Measurements from ENCODE around the gene UBTD2. TPM values are rescaled to one million over a fixed set of nuclear protein-coding genes. Genes with fewer than 3 reads are reported as not detected.

The UBTD2 gene
- total RNA-seq, 4 donors from 2014 or later: 6.0 to 11.4 (median 9.8) TPM

DNA sequence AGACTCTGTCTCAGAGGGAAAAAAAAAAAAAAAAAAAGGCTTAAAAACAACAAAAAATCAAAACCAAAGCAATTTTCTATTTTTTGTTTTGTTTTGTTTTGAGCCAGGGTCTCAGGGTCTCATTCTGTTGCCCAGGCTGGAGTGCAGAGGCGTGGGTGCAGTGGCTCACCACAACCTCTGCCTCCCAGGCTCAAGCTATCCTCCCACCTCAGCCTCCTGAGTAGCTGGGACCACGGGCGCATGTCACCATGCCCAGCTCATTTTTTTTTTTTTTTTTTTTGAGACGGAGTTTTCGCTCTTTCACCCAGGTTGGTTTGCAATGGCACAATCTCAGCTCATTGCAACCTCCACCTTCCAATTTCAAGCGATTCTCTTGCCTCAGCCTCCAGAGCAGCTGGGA lies 101.3 kb downstream of the UBTD2 start:
- Histone ChIP-seq H3K9me3 (no peaks in the 10 kb centered on the region), H3K4me1 (peaks cover 12 to 23% of the 10 kb centered on the region in 2 donors), H3K4me3 (no peak overlapping the region), H3K36me3 (no peaks in the 10 kb centered on the region), H3K27me3 (no peaks in the 10 kb centered on the region), H3K27ac (no peak overlapping the region)
- in situ Hi-C loops (cut with MboI; ENCODE audit: low sequenced_read_pairs in 4 of 4) (loop anchor here in 2 of 4 donors (10.0 to 25.0 kb wide), 2 partner anchors 103 to 105 kb away; partner anchors contain the start of gene UBTD2 (in 2 of the 2)), intact Hi-C loops (cut with DNase I; ENCODE audit: low total_unique reads) (no loop called here)
- TF ChIP-seq POLR2A (IDR thresholded peaks at IDR 0.05): no peak
- TF ChIP-seq, protein P1, sequence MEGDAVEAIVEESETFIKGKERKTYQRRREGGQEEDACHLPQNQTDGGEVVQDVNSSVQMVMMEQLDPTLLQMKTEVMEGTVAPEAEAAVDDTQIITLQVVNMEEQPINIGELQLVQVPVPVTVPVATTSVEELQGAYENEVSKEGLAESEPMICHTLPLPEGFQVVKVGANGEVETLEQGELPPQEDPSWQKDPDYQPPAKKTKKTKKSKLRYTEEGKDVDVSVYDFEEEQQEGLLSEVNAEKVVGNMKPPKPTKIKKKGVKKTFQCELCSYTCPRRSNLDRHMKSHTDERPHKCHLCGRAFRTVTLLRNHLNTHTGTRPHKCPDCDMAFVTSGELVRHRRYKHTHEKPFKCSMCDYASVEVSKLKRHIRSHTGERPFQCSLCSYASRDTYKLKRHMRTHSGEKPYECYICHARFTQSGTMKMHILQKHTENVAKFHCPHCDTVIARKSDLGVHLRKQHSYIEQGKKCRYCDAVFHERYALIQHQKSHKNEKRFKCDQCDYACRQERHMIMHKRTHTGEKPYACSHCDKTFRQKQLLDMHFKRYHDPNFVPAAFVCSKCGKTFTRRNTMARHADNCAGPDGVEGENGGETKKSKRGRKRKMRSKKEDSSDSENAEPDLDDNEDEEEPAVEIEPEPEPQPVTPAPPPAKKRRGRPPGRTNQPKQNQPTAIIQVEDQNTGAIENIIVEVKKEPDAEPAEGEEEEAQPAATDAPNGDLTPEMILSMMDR (IDR thresholded peaks at IDR 0.05 in 4 of 5, conservative IDR thresholded peaks at IDR 0.05 in 1 of 5): no peak
- no peak for DNase-seq
- no peak for ATAC-seq

DNA sequence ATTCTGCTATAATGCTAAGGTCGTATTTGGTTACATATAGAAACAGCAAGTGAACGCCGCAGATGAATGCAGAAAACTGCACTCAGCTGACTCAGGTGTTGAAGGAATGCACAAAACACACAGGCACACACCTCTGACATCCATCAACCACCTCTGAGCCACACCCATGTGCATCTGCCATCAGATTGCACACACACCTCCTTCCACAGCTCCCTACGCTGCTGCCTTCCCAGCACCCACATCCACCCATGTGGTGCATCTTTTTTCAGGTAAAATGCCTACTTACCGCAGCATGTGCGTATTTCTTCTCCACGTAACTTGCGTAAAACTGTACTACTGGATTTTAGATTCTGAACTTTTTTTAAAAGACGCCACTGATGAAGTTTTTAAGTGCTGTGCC lies 102.6 kb downstream of the UBTD2 start:
- DNase-seq (no peak), ATAC-seq (no peak)
- TF ChIP-seq, protein P1 (IDR thresholded peaks at IDR 0.05 in 4 of 5, conservative IDR thresholded peaks at IDR 0.05 in 1 of 5): no peak
- no peak for TF ChIP-seq POLR2A (IDR thresholded peaks at IDR 0.05)
- Histone ChIP-seq H3K27me3 (no peaks in the 10 kb centered on the region), H3K4me1 (peaks cover 0 to 13% of the 10 kb centered on the region in 2 donors), H3K27ac (peak overlapping the region in 1 of 4 donors; percentile 75), H3K9me3 (no peaks in the 10 kb centered on the region), H3K36me3 (no peaks in the 10 kb centered on the region), H3K4me3 (no peak overlapping the region)
- intact Hi-C loops (cut with DNase I; ENCODE audit: low total_unique reads): no loop called here
- in situ Hi-C loops (cut with MboI; ENCODE audit: low sequenced_read_pairs in 4 of 4): loop anchor here in 2 of 4 donors (10.0 to 25.0 kb wide), 2 partner anchors 104 to 106 kb away; partner anchors contain the start of gene UBTD2 (in 2 of the 2)

DNA sequence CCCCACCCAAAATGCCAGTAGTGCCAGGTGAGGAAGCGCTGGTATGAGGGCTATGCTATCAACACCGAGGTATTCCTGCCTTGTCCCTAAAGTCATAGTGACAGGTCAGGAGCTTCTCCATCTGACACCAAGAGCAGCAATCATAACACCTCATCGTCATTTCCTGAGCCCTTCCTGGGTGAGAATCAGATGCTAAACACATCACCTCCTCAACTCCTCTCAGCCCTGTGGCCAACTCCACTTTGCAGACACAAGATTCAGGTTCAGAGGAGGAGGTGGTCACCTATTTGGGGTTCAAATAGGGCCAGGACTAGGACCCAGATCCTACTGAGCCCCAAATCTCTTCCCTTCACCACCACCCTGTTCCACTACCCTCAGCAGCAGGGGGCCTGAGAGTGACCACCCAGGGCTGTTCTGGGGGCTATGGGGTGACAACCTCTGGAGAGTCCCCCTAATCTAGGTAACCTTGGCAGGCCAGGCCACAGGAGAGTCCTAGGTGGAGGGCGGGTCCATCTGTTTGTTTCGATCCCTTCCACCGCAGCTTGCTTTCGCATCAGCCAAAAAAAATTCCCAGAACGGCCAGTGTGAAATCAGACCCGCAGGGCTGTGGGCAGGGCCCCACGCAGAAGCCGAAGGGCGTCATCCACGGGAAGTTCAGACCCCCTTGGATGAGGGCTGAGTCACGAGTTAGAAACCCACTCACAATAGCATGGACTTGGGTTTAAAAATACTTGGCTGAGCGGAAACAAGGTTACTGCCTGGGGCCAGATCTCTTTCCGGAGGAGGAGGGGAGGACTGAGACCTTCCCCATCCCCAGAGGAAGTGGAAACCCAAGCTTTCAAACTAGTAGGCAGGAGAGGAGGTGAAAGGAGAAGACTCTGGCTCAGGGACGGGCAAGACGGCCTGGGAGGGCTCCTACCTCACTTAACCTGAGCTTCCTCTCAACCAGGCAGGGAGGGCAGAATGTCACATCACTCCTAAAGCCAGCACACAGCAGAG lies 104.3 kb downstream of the UBTD2 start:
- Histone ChIP-seq H3K9me3 (no peaks in the 10 kb centered on the region), H3K4me3 (peak overlapping the region in 3 of 4 donors; percentile 19 to 27 (median 24)), H3K27me3 (no peaks in the 10 kb centered on the region), H3K36me3 (no peaks in the 10 kb centered on the region), H3K27ac (peak overlapping the region; percentile 60 to 75 (median 68)), H3K4me1 (peaks cover 0 to 13% of the 10 kb centered on the region in 2 donors)
- peak; percentile 40 to 44 for ATAC-seq
- in situ Hi-C loops (cut with MboI; ENCODE audit: low sequenced_read_pairs in 4 of 4) (loop anchor here in 1 of 4 donors (25.0 kb wide), 1 partner anchor 108 kb away; the partner anchor contains the start of gene UBTD2), intact Hi-C loops (cut with DNase I; ENCODE audit: low total_unique reads) (no loop called here)
- TF ChIP-seq, protein P1 (IDR thresholded peaks at IDR 0.05 in 4 of 5, conservative IDR thresholded peaks at IDR 0.05 in 1 of 5): no peak
- TF ChIP-seq POLR2A (IDR thresholded peaks at IDR 0.05): no peak
- DNase-seq: no peak

DNA sequence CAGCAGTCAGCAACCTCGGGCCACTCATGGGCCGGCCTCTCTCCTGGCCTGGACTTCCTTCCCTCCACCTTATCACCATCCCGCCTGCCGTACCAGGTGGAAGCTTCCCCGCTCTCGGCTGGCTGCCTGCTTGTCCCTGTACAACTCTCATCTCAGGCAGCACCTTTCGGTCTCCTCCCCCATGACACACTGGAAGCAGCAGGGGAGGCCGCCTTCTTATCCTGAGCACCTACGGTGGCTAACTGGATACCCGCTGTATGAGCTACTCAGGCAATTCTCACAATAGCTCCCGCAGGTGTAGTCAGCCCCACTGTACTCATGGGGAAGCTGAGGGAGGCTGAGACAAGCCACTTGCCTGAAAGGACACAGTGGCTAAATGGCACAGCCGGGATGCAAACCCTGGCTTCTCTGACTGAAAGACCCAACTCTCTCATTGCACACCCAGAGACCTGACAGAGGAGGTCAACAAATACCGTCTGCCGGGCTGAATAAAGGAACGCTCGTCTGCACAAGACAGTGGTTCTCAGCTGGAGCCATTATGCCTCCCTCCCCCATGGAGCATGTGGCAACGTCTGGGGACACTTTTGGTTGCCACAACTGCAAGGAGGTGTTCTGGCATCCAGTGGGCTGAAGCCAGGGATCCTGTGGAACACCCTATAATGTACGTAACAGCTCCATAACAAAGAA lies 105.1 kb downstream of the UBTD2 start:
- no peak for DNase-seq
- peak overlapping the region in 1 of 4 donors; percentile 27 for H3K4me3 ChIP-seq
- no peaks in the 10 kb centered on the region for H3K36me3 ChIP-seq
- no peak for TF ChIP-seq POLR2A (IDR thresholded peaks at IDR 0.05)
- TF ChIP-seq, protein P1 (IDR thresholded peaks at IDR 0.05 in 4 of 5, conservative IDR thresholded peaks at IDR 0.05 in 1 of 5): no peak
- in situ Hi-C loops (cut with MboI; ENCODE audit: low sequenced_read_pairs in 4 of 4) (loop anchor here in 1 of 4 donors (25.0 kb wide), 1 partner anchor 109 kb away; the partner anchor contains the start of gene UBTD2), intact Hi-C loops (cut with DNase I; ENCODE audit: low total_unique reads) (no loop called here)
- peak overlapping the region in 3 of 4 donors; percentile 62 to 75 (median 74) for H3K27ac ChIP-seq
- no peaks in the 10 kb centered on the region for H3K9me3 ChIP-seq
- no peak for ATAC-seq
- no peaks in the 10 kb centered on the region for H3K27me3 ChIP-seq
- H3K4me1 ChIP-seq: peaks cover 3 to 9% of the 10 kb centered on the region in 2 donors

Data from gastrocnemius medialis (tissue), 4 donors.